H9 (cell line): Measurements from ENCODE around the gene NDUFAF2. TPM values are rescaled to one million over a fixed set of nuclear protein-coding genes. Genes with fewer than 3 reads are reported as not detected.

Experiments used
- DNase-seq: peaks from one replicate; pipeline ENCODE4 v3.0.0-alpha.2; 2017
- H2AFZ ChIP-seq: one replicate; pipeline ENCODE4 v1.6.1; 2013; ENCODE audit warnings: mild to moderate bottlenecking, low read length, control low read depth, moderate library complexity
- H2AK5ac ChIP-seq: 2 replicates; pipeline ENCODE4 v1.6.1; 2013; ENCODE audit warnings: low read length, control low read depth, mixed read lengths; ENCODE audit not compliant: insufficient read length
- H2BK120ac ChIP-seq: one replicate; pipeline ENCODE4 v1.6.1; 2013; ENCODE audit warnings: low read depth, mild to moderate bottlenecking, low read length, control low read depth, inconsistent platforms; ENCODE audit not compliant: poor library complexity, severe bottlenecking
- H2BK12ac ChIP-seq: 2 replicates; pipeline ENCODE4 v1.6.1; 2013; ENCODE audit warnings: low read length, control low read depth, mixed read lengths, low read depth; ENCODE audit not compliant: insufficient read length
- H2BK15ac ChIP-seq: 2 replicates; pipeline ENCODE4 v1.6.1; 2013; ENCODE audit warnings: low read depth, low read length, control low read depth
- H2BK20ac ChIP-seq: one replicate; pipeline ENCODE4 v1.6.1; 2013; ENCODE audit warnings: low read depth, mild to moderate bottlenecking, low read length, control low read depth, inconsistent platforms; ENCODE audit not compliant: poor library complexity, severe bottlenecking
- H2BK5ac ChIP-seq: 2 replicates; pipeline ENCODE4 v1.6.1; 2013; ENCODE audit warnings: low read length, control low read depth, mixed read lengths; ENCODE audit not compliant: insufficient read length
- H3K14ac ChIP-seq: 2 replicates; pipeline ENCODE4 v1.6.1; 2013; ENCODE audit warnings: low read length, control low read depth; ENCODE audit not compliant: insufficient read depth
- H3K18ac ChIP-seq: 2 replicates; pipeline ENCODE4 v1.6.1; 2013; ENCODE audit warnings: low read depth, mild to moderate bottlenecking, mixed read lengths, low read length, control low read depth; ENCODE audit not compliant: insufficient read length
- H3K23ac ChIP-seq: 2 replicates; pipeline ENCODE4 v1.6.1; 2013; ENCODE audit warnings: low read length, control low read depth, mixed read lengths, low read depth; ENCODE audit not compliant: insufficient read length
- H3K23me2 ChIP-seq: 2 replicates; pipeline ENCODE4 v1.6.1; 2013; ENCODE audit warnings: low read depth, mild to moderate bottlenecking, mixed read lengths, low read length, control low read depth; ENCODE audit not compliant: insufficient read length, poor library complexity, severe bottlenecking
- H3K27ac ChIP-seq: 2 replicates; pipeline ENCODE4 v1.5.1; 2013; ENCODE audit warnings: low read length, control low read depth, mixed read lengths, low read depth; ENCODE audit not compliant: insufficient read length
- H3K27me3 ChIP-seq: 2 replicates; pipeline ENCODE4 v1.6.1; 2013; ENCODE audit warnings: low read length, control low read depth, inconsistent platforms; ENCODE audit not compliant: insufficient read depth
- H3K4ac ChIP-seq: 2 replicates; pipeline ENCODE4 v1.6.1; 2013; ENCODE audit warnings: low read depth, mild to moderate bottlenecking, control low read depth, inconsistent platforms, low read length, moderate library complexity
- H3K4me1 ChIP-seq: 2 replicates; pipeline ENCODE4 v1.6.1; 2013; ENCODE audit warnings: low read length, control low read depth, inconsistent platforms; ENCODE audit not compliant: insufficient read depth
- H3K4me2 ChIP-seq: 2 replicates; pipeline ENCODE4 v1.6.1; 2013; ENCODE audit warnings: low read length, control low read depth, mixed read lengths; ENCODE audit not compliant: insufficient read length, insufficient read depth
- H3K56ac ChIP-seq: 2 replicates; pipeline ENCODE4 v1.6.1; 2013; ENCODE audit warnings: low read depth, mild to moderate bottlenecking, mixed read lengths, low read length, control low read depth; ENCODE audit not compliant: insufficient read length
- H3K79me1 ChIP-seq: 2 replicates; pipeline ENCODE4 v1.6.1; 2013; ENCODE audit warnings: low read depth, mild to moderate bottlenecking, moderate library complexity, low read length, control low read depth, inconsistent platforms; ENCODE audit not compliant: insufficient read depth, poor library complexity, severe bottlenecking
- H3K79me2 ChIP-seq: 2 replicates; pipeline ENCODE4 v1.6.1; 2013; ENCODE audit warnings: low read length, control low read depth, inconsistent platforms; ENCODE audit not compliant: insufficient read depth
- H3K9ac ChIP-seq: 2 replicates; pipeline ENCODE4 v1.6.1; 2013; ENCODE audit warnings: low read length, control low read depth, mixed read lengths; ENCODE audit not compliant: insufficient read length; ENCODE audit errors: extremely low read depth
- H3K9me3 ChIP-seq: one replicate; pipeline ENCODE4 v1.6.1; 2013; ENCODE audit warnings: low read depth, low read length, inconsistent platforms; ENCODE audit not compliant: control insufficient read depth
- H3T11ph ChIP-seq: one replicate; pipeline ENCODE4 v1.6.1; 2013; ENCODE audit warnings: mild to moderate bottlenecking, low read length, control low read depth, inconsistent platforms
- H4K20me1 ChIP-seq: one replicate; pipeline ENCODE4 v1.6.1; 2013; ENCODE audit not compliant: control insufficient read depth, insufficient read length, insufficient read depth
- H4K5ac ChIP-seq: 2 replicates; pipeline ENCODE4 v1.6.1; 2013; ENCODE audit warnings: low read depth, mild to moderate bottlenecking, mixed read lengths, low read length, control low read depth; ENCODE audit not compliant: insufficient read length
- H4K8ac ChIP-seq: replicated peaks from 2 replicates; pipeline ENCODE4 v1.6.1; 2013; ENCODE audit warnings: low read length, control low read depth, mixed read lengths, low read depth; ENCODE audit not compliant: insufficient read length
- H4K91ac ChIP-seq: 2 replicates; pipeline ENCODE4 v1.6.1; 2013; ENCODE audit warnings: low read depth, mild to moderate bottlenecking, moderate library complexity, mixed read lengths, low read length, control low read depth; ENCODE audit not compliant: insufficient read length
- H3K27ac Mint-ChIP-seq, 3 experiments: 2 replicates in 2 of 3; 3 replicates in 1 of 3; pipeline ENCODE4 v1.8.0; 2020 to 2021; ENCODE audit warnings: mixed read lengths in 3 of 3, mild to moderate bottlenecking in 1 of 3, moderate library complexity in 1 of 3
- H3K27me3 Mint-ChIP-seq: 2 replicates; pipeline ENCODE4 v1.8.0; 2021; ENCODE audit warnings: low read depth, mild to moderate bottlenecking, moderate library complexity, mixed read lengths
- H3K36me3 Mint-ChIP-seq, 3 experiments: 2 replicates in 2 of 3; 3 replicates in 1 of 3; pipeline ENCODE4 v1.8.0; 2020 to 2021; ENCODE audit warnings: low read depth in 3 of 3, mixed read lengths in 3 of 3; ENCODE audit not compliant: insufficient read depth in 1 of 3
- H3K4me1 Mint-ChIP-seq, 2 experiments: 2 replicates each; pipeline ENCODE4 v1.8.0; 2020; ENCODE audit warnings: mixed read lengths in 2 of 2
- H3K4me3 Mint-ChIP-seq, 2 experiments: 2 replicates in 1 of 2; 3 replicates in 1 of 2; pipeline ENCODE4 v1.8.0; 2020 to 2021; ENCODE audit warnings: mild to moderate bottlenecking in 2 of 2, mixed read lengths in 2 of 2, moderate library complexity in 1 of 2
- H3K9me3 Mint-ChIP-seq, 2 experiments: 2 replicates in 1 of 2; 3 replicates in 1 of 2; pipeline ENCODE4 v1.8.0; 2020; ENCODE audit warnings: mild to moderate bottlenecking in 2 of 2, mixed read lengths in 2 of 2, moderate library complexity in 1 of 2
- WGBS: extraction: QIAGEN DNeasy Blood & Tissue Kit; methylation state at CpG from one replicate; pipeline ENCODE4 v1.1.7; 2013; ENCODE audit warnings: missing lambda C conversion rate, low lambda C conversion rate, mixed read lengths; ENCODE audit not compliant: insufficient read length; ENCODE audit errors: extremely low coverage; 5-methylcytosine and 5-hydroxymethylcytosine counted together
- total RNA-seq: library from RNA; stranded (reverse); gene quantifications from 2 replicates; pipeline ENCODE4 v1.2.1, GENCODE V29; 2021
- TF ChIP-seq, protein P1 (sequence below): fragments of 200-600 bp; sonication (generic); conservative IDR thresholded peaks from 3 replicates; pipeline ENCODE4 v1.8.0; 2021; ENCODE audit warnings: antibody characterized with exemption, mild to moderate bottlenecking

Gene NDUFAF2
- total RNA-seq, 1 experiment from 2014 or later = 31.4 TPM

DNA sequence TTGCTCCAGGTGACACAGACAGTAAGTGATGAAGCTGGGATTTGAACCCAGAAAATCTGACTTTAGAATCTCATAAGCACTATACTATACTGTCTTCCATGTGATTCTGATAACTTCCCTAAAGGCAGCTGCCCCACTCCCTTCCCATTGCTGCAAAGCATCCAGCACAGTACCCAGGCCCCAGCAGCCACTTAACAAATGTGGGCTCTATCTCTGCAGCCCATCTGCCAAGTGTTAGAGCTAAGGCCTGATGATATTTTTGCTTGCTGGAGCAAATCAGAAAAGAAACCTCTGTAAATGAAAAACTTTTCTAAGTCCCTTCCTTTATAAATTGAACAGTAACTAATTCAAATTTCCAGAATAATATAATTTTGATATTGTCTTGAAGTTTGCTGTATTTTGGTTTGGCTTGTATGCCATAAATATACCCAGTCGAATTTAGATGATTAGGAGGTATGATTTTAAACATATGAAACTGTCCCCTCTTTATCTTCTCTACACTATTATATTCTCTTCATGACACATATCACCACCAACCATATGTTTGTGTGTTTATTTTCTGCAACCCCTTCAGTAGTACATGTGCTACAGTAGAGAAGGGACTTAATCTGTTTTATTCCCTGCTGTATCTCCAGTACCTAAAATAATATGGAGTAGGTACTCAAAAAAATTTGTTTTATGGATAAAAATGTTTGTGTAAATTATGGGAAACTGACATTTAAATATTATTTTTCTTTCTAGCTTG lies 153.4 kb downstream of the NDUFAF2 start:
- Histone ChIP-seq H3K9me3 (no peaks in the 10 kb centered on the region), H4K8ac (no peak overlapping the region), H2BK120ac (no peak overlapping the region), H3K9ac (no peak overlapping the region), H4K91ac (no peak overlapping the region), H3K4ac (no peak overlapping the region), H3K56ac (no peak overlapping the region), H2BK12ac (no peak overlapping the region), H2BK15ac (no peak overlapping the region), H2AFZ (no peak overlapping the region), H2BK20ac (no peak overlapping the region), H3K4me2 (no peak overlapping the region), H2AK5ac (no peak overlapping the region), H4K5ac (no peak overlapping the region), H3K27ac (no peak overlapping the region), H3K18ac (no peak overlapping the region), H3K4me1 (no peaks in the 10 kb centered on the region), H2BK5ac (no peak overlapping the region), H3K79me2 (no peaks in the 10 kb centered on the region), H3T11ph (no peak overlapping the region), H3K23ac (no peak overlapping the region), H3K23me2 (no peaks in the 10 kb centered on the region), H4K20me1 (no peaks in the 10 kb centered on the region), H3K27me3 (no peaks in the 10 kb centered on the region), H3K79me1 (no peaks in the 10 kb centered on the region), H3K14ac (no peak overlapping the region)
- Mint-ChIP-seq H3K4me3 (no peak overlapping the region), H3K9me3 (peaks cover 4 to 5% of the 10 kb centered on the region in 2 experiments; a peak in 3 of 5 replicates), H3K27ac (no peak overlapping the region), H3K36me3 (peaks cover 7 to 19% (median 9%) of the 10 kb centered on the region in 3 experiments; a peak in 5 of 7 replicates), H3K4me1 (no peaks in the 10 kb centered on the region), H3K27me3 (no peaks in the 10 kb centered on the region)
- TF ChIP-seq, protein P1, sequence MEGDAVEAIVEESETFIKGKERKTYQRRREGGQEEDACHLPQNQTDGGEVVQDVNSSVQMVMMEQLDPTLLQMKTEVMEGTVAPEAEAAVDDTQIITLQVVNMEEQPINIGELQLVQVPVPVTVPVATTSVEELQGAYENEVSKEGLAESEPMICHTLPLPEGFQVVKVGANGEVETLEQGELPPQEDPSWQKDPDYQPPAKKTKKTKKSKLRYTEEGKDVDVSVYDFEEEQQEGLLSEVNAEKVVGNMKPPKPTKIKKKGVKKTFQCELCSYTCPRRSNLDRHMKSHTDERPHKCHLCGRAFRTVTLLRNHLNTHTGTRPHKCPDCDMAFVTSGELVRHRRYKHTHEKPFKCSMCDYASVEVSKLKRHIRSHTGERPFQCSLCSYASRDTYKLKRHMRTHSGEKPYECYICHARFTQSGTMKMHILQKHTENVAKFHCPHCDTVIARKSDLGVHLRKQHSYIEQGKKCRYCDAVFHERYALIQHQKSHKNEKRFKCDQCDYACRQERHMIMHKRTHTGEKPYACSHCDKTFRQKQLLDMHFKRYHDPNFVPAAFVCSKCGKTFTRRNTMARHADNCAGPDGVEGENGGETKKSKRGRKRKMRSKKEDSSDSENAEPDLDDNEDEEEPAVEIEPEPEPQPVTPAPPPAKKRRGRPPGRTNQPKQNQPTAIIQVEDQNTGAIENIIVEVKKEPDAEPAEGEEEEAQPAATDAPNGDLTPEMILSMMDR = no peak
- no peak for DNase-seq
- no CpG with 5 or more reads among the region's 1 CpG for WGBS
